Spleen (tissue), 11 donors: ENCODE results near the gene IMPA2. TPM values are rescaled to one million over a fixed set of nuclear protein-coding genes. Genes with fewer than 3 reads are reported as not detected.
"Not testable (repeated sequence)": the region's sequence is repeated elsewhere in the genome, so short reads cannot be mapped to it uniquely, and the experiment has no call there.

Source experiments
- DNase-seq: peaks from one replicate; pipeline ENCODE4 v3.0.0-alpha.2; 2020
- H3K27ac ChIP-seq, 8 donors: fragments of 200-600 bp; sonication (generic) in 7 of 8; 1 replicate in 4 of 8; 2 replicates in 4 of 8; pipeline versions ENCODE4 v1.5.0 to v1.8.0; 2016 to 2021; ENCODE audit warnings: inconsistent platforms in 4 of 8, mild to moderate bottlenecking in 4 of 8, moderate library complexity in 1 of 8
- H3K27me3 ChIP-seq, 7 donors: fragments of 200-600 bp; sonication (generic) in 6 of 7; replicated peaks in 1 of 7; 1 replicate in 4 of 7; 2 replicates in 3 of 7; pipeline versions ENCODE4 v1.5.0 to v1.8.0; 2016 to 2021; ENCODE audit warnings: inconsistent platforms in 3 of 7, mild to moderate bottlenecking in 1 of 7
- H3K36me3 ChIP-seq, 6 donors: fragments of 200-600 bp; sonication (generic) in 5 of 6; 1 replicate in 4 of 6; 2 replicates in 2 of 6; pipeline versions ENCODE4 v1.5.0 to v1.8.0; 2016 to 2021; ENCODE audit warnings: inconsistent platforms in 2 of 6
- H3K4me1 ChIP-seq, 6 donors: fragments of 200-600 bp; sonication (generic) in 5 of 6; 1 replicate in 3 of 6; 2 replicates in 3 of 6; pipeline versions ENCODE4 v1.5.0 to v1.8.0; 2016 to 2021; ENCODE audit warnings: inconsistent platforms in 3 of 6
- H3K4me3 ChIP-seq, 8 donors: fragments of 200-600 bp; sonication (generic) in 7 of 8; 1 replicate in 4 of 8; 2 replicates in 4 of 8; pipeline versions ENCODE4 v1.5.0 to v1.8.0; 2016 to 2021; ENCODE audit warnings: inconsistent platforms in 4 of 8, mild to moderate bottlenecking in 4 of 8, moderate library complexity in 2 of 8
- H3K9me3 ChIP-seq, 8 donors: fragments of 200-600 bp; sonication (generic) in 7 of 8; 1 replicate in 4 of 8; 2 replicates in 4 of 8; pipeline versions ENCODE4 v1.5.0 to v1.8.0; 2016 to 2021; ENCODE audit warnings: inconsistent platforms in 4 of 8
- CTCF ChIP-seq, 11 experiments: fragments of 200-600 bp in 7 of 11; fragments of 450-650 bp in 4 of 11; sonication (generic) in 4 of 11; IDR thresholded peaks in 8 of 11; conservative IDR thresholded peaks in 3 of 11; 1 replicate in 7 of 11; 2 replicates in 4 of 11; pipeline versions ENCODE4 v1.4.0 to v1.8.0; 2016 to 2021; ENCODE audit warnings: antibody characterized with exemption in 11 of 11, inconsistent platforms in 4 of 11, mild to moderate bottlenecking in 1 of 11
- POLR2A ChIP-seq, 3 donors: fragments of 450-650 bp; IDR thresholded peaks; one replicate each; pipeline ENCODE4 v1.5.1; 2017; ENCODE audit warnings: antibody characterized with exemption in 3 of 3, mild to moderate bottlenecking in 1 of 3
- POLR2AphosphoS5 ChIP-seq, 3 donors: sonication (generic); formaldehyde crosslinking; IDR thresholded peaks; one replicate each; pipeline ENCODE4 v1.5.1; 2017; ENCODE audit warnings: antibody characterized with exemption in 3 of 3
- WGBS, 5 donors: extraction: QIAGEN DNeasy Blood & Tissue Kit in 3 of 5; methylation state at CpG; one replicate each; pipeline versions ENCODE4 v1.1.5 to v1.1.7; 2013 to 2018; 5-methylcytosine and 5-hydroxymethylcytosine counted together
- intact Hi-C: fragments of 100-400 bp; cut with DNase I; formaldehyde crosslinking; loops from one replicate; pipeline ENCODE4 v1.15.0; 2023; ENCODE audit warnings: low total_unique reads
- polyA plus RNA-seq, 3 donors: library from polyadenylated mRNA; stranded (reverse); fragments of 200-250 nt; gene quantifications; one replicate each; pipeline ENCODE4 v1.2.1, GENCODE V29; 2013
- total RNA-seq, 7 donors: library from RNA; depleted of rRNA in 3 of 7; stranded (reverse); fragments of >200 nt in 3 of 7; fragmentation: NEBNext Ultra II Directional in 4 of 7; extraction: Animal tissue kit (Norgen Biotek cat#: 25700) in 4 of 7; gene quantifications; one replicate each; pipeline versions ENCODE4 v1.1.0 to v1.2.1, GENCODE V29; 2016 to 2021
- donor health status: healthy with polysubstance abuse.
- donor health status: DM: no; HTN: no; CAD: no; lungs with moderate emphysema.
- donor health status: DM: no; HTN: no; CAD: no.
- donor health status: Bipolar disorder and iron deficiency.
- donor health status: healthy.
- donor health status: DM: no; HTN: no; CAD: no.
- donor health status: DM: yes; HTN: yes; CAD: no.

IMPA2 gene
- total and polyA plus RNA-seq, 10 donors = 11.1 to 60.7 (median 32.9) TPM

GRCh38 chr18:11962597-11962996 lies 18.7 kb upstream of the IMPA2 start:
- no peak for DNase-seq
- TF ChIP-seq POLR2AphosphoS5 (IDR thresholded peaks at IDR 0.05) (no peak), POLR2A (IDR thresholded peaks at IDR 0.05) (no peak), CTCF (IDR thresholded peaks at IDR 0.05 in 8 of 11, conservative IDR thresholded peaks at IDR 0.05 in 3 of 11) (no peak)
- WGBS, 5 donors = 47 to 63% (median 59%) methylated on average over 1 of the region's 1 CpG

GRCh38 chr18:11963991-11964484 lies 17.3 kb upstream of the IMPA2 start:
- H3K27me3 ChIP-seq = no peaks in the 10 kb centered on the region
- 72 to 84% (median 80%) methylated on average over 3 of the region's 3 CpGs for WGBS, 5 donors
- intact Hi-C loops = no loop called here
- no peak overlapping the region for H3K27ac ChIP-seq
- DNase-seq = no peak
- H3K9me3 ChIP-seq = no peaks in the 10 kb centered on the region
- no peaks in the 10 kb centered on the region for H3K36me3 ChIP-seq
- no peak overlapping the region for H3K4me3 ChIP-seq
- no peak for TF ChIP-seq POLR2AphosphoS5 (IDR thresholded peaks at IDR 0.05)
- TF ChIP-seq POLR2A (IDR thresholded peaks at IDR 0.05) = no peak
- no peak for TF ChIP-seq CTCF (IDR thresholded peaks at IDR 0.05 in 8 of 11, conservative IDR thresholded peaks at IDR 0.05 in 3 of 11)
- H3K4me1 ChIP-seq = no peaks in the 10 kb centered on the region

More at GRCh38 chr18:11962597-11962996, 18.7 kb upstream of the IMPA2 start:
- intact Hi-C loops = no loop called here
- Histone ChIP-seq H3K4me3 (no peak overlapping the region), H3K27ac (no peak overlapping the region), H3K36me3 (no peaks in the 10 kb centered on the region), H3K4me1 (no peaks in the 10 kb centered on the region), H3K9me3 (peaks cover 0 to 6% (median 4%) of the 10 kb centered on the region in 8 donors), H3K27me3 (no peaks in the 10 kb centered on the region)

GRCh38 chr18:11969904-11970835 lies 11.1 kb upstream of the IMPA2 start:
- H3K27ac ChIP-seq = no peak overlapping the region
- H3K9me3 ChIP-seq = no peaks in the 10 kb centered on the region
- 87 to 94% (median 91%) methylated on average over 9 of the region's 9 CpGs for WGBS, 5 donors
- no peaks in the 10 kb centered on the region for H3K36me3 ChIP-seq
- H3K27me3 ChIP-seq = no peaks in the 10 kb centered on the region
- no peak for DNase-seq
- intact Hi-C loops = no loop called here
- H3K4me1 ChIP-seq = peaks cover 0 to 5% (median 0%) of the 10 kb centered on the region in 6 donors
- H3K4me3 ChIP-seq = no peak overlapping the region
- no peak for TF ChIP-seq CTCF (IDR thresholded peaks at IDR 0.05 in 8 of 11, conservative IDR thresholded peaks at IDR 0.05 in 3 of 11)
- no peak for TF ChIP-seq POLR2AphosphoS5 (IDR thresholded peaks at IDR 0.05)
- no peak for TF ChIP-seq POLR2A (IDR thresholded peaks at IDR 0.05)

- 91 to 97% (median 94%) methylated on average over 8 of the region's 8 CpGs for WGBS, 5 donors
- H3K9me3 ChIP-seq, H3K4me3 ChIP-seq, H3K36me3 ChIP-seq, DNase-seq, H3K27me3 ChIP-seq, H3K4me1 ChIP-seq, H3K27ac ChIP-seq, intact Hi-C loops: not testable (repeated sequence)
Measured at GRCh38 chr18:11970836-11971226, 10.5 kb upstream of the IMPA2 start.
